Ascending aorta (tissue), 2 donors: Measurements from ENCODE around the gene COX6A1. TPM values are rescaled to one million over a fixed set of nuclear protein-coding genes. Genes with fewer than 3 reads are reported as not detected.

Experiments
- DNase-seq, 2 donors: peaks; one replicate each; pipeline ENCODE4 v3.0.0-alpha.2; 2019; ENCODE audit warnings: low spot score in 2 of 2
- H3K27ac ChIP-seq, 2 donors: fragments of 200-600 bp; sonication (generic); one replicate each; pipeline ENCODE4 v1.5.1; 2016 to 2017; ENCODE audit warnings: mild to moderate bottlenecking in 1 of 2
- H3K27me3 ChIP-seq: fragments of 200-600 bp; sonication (generic); one replicate; pipeline ENCODE4 v1.5.1; 2017
- H3K36me3 ChIP-seq, 2 donors: fragments of 200-600 bp; sonication (generic); one replicate each; pipeline ENCODE4 v1.5.1; 2016
- H3K4me1 ChIP-seq, 2 donors: fragments of 200-600 bp; sonication (generic); one replicate each; pipeline ENCODE4 v1.5.1; 2016 to 2017; ENCODE audit warnings: mild to moderate bottlenecking in 1 of 2
- H3K4me3 ChIP-seq, 2 donors: fragments of 200-600 bp; sonication (generic); one replicate each; pipeline ENCODE4 v1.5.1; 2016 to 2017; ENCODE audit warnings: mild to moderate bottlenecking in 1 of 2
- H3K9me3 ChIP-seq, 2 donors: fragments of 200-600 bp; sonication (generic); one replicate each; pipeline ENCODE4 v1.5.1; 2016
- intact Hi-C: fragments of 100-400 bp; cut with DNase I; formaldehyde crosslinking; loops from one replicate; pipeline ENCODE4 v1.15.1; 2023
- total RNA-seq: library from RNA; depleted of rRNA; stranded (reverse); fragments of >200 nt; gene quantifications from one replicate; pipeline ENCODE4 v1.1.0, GENCODE V29; 2016
- TF ChIP-seq, protein P1 (sequence below), 3 experiments: fragments of 200-600 bp in 2 of 3; fragments of 450-650 bp in 1 of 3; sonication (generic) in 2 of 3; IDR thresholded peaks; one replicate each; pipeline ENCODE4 v1.5.1; 2016 to 2019; ENCODE audit warnings: antibody characterized with exemption in 3 of 3, mild to moderate bottlenecking in 1 of 3, moderate library complexity in 1 of 3

COX6A1 gene
- total RNA-seq, 1 donor from 2014 or later, result 686 TPM

GRCh38 chr12:120397824-120398540 lies 39.9 kb upstream of the COX6A1 start:
- intact Hi-C loops, result no loop called here
- no peak overlapping the region for H3K4me3 ChIP-seq
- DNase-seq, result no peak
- H3K36me3 ChIP-seq, result no peaks in the 10 kb centered on the region
- H3K4me1 ChIP-seq, result no peaks in the 10 kb centered on the region
- TF ChIP-seq, protein P1, sequence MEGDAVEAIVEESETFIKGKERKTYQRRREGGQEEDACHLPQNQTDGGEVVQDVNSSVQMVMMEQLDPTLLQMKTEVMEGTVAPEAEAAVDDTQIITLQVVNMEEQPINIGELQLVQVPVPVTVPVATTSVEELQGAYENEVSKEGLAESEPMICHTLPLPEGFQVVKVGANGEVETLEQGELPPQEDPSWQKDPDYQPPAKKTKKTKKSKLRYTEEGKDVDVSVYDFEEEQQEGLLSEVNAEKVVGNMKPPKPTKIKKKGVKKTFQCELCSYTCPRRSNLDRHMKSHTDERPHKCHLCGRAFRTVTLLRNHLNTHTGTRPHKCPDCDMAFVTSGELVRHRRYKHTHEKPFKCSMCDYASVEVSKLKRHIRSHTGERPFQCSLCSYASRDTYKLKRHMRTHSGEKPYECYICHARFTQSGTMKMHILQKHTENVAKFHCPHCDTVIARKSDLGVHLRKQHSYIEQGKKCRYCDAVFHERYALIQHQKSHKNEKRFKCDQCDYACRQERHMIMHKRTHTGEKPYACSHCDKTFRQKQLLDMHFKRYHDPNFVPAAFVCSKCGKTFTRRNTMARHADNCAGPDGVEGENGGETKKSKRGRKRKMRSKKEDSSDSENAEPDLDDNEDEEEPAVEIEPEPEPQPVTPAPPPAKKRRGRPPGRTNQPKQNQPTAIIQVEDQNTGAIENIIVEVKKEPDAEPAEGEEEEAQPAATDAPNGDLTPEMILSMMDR (IDR thresholded peaks at IDR 0.05), result no peak
- H3K27me3 ChIP-seq, result no peaks in the 10 kb centered on the region
- H3K9me3 ChIP-seq, result no peaks in the 10 kb centered on the region
- H3K27ac ChIP-seq, result no peak overlapping the region

- Histone ChIP-seq H3K36me3 (no peaks in the 10 kb centered on the region), H3K9me3 (no peaks in the 10 kb centered on the region), H3K4me1 (no peaks in the 10 kb centered on the region), H3K4me3 (no peak overlapping the region), H3K27me3 (no peaks in the 10 kb centered on the region), H3K27ac (no peak overlapping the region)
- TF ChIP-seq, protein P1 (IDR thresholded peaks at IDR 0.05), result no peak
- intact Hi-C loops, result no loop called here
- DNase-seq, result no peak
Observed at GRCh38 chr12:120399531-120399930, 38.4 kb upstream of the COX6A1 start.

DNA sequence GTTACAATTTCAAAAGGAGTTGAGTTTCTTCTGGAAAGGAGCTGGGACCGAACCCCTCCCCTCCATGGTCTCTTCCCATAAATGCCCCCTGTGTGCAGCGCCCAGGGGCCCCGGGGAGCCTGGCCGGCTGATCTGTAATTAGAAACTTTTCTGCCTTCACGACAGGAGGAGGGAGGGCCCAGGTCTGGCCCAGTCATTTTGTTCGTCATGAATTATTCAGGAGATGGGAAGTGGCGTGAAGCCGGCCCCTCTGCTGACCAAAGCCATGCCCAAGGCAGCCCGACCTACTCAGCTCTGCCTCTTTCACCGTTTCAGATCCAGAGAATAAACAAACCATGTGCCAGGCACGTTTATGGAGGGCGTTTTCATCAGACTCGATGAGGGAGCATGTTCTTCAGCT lies 35.7 kb upstream of the COX6A1 start:
- TF ChIP-seq, protein P1 (IDR thresholded peaks at IDR 0.05), result no peak
- H3K27ac ChIP-seq, result no peak overlapping the region
- DNase-seq, result no peak
- no peak overlapping the region for H3K4me3 ChIP-seq
- intact Hi-C loops, result no loop called here
- H3K27me3 ChIP-seq, result no peaks in the 10 kb centered on the region
- no peaks in the 10 kb centered on the region for H3K9me3 ChIP-seq
- H3K36me3 ChIP-seq, result no peaks in the 10 kb centered on the region
- H3K4me1 ChIP-seq, result no peaks in the 10 kb centered on the region

DNA sequence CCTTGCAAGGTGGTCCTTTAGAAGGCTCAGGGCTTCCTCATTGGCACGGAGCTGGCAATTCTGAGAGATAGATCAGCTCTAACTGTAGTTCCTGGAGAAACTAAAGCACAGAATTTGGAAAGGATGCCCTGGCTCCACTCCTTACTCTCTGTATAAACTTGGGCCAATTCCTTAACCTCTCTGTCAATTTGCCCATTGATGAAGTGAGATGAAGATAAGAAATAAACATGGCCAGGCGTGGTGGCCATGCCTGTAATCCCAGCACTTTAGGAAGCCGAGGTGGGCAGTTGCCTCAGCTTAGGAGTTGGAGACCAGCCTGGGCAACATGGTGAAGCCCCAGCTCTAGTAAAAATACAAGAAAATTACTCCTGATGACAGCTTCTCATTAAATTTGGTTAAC lies 34.0 kb upstream of the COX6A1 start:
- Histone ChIP-seq H3K36me3 (no peaks in the 10 kb centered on the region), H3K9me3 (no peaks in the 10 kb centered on the region), H3K4me3 (no peak overlapping the region), H3K27ac (no peak overlapping the region), H3K4me1 (no peaks in the 10 kb centered on the region), H3K27me3 (no peaks in the 10 kb centered on the region)
- intact Hi-C loops, result no loop called here
- no peak for DNase-seq
- TF ChIP-seq, protein P1 (IDR thresholded peaks at IDR 0.05), result no peak

DNA sequence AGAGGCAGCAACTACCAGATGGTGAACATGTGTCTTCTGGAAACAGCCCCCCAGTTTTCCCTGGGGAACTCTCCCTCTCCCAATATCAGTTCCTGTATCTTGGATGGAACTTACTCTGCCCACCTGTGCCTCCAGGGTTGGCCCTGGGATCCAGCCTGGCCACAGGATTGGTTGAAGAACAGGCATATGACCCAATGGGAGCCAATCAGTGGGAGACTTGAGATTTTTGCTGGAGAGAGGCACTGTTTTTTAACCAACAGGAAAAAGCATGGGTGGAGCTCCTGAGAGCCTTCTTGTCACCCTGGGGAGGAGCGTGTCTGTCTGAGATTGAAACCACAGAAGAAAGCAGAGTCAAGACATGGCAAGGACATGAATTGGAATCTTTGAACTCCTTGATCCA lies 33.6 kb upstream of the COX6A1 start:
- no peaks in the 10 kb centered on the region for H3K4me1 ChIP-seq
- H3K9me3 ChIP-seq, result no peaks in the 10 kb centered on the region
- no peak overlapping the region for H3K4me3 ChIP-seq
- TF ChIP-seq, protein P1 (IDR thresholded peaks at IDR 0.05), result no peak
- H3K36me3 ChIP-seq, result no peaks in the 10 kb centered on the region
- DNase-seq, result no peak
- H3K27me3 ChIP-seq, result no peaks in the 10 kb centered on the region
- intact Hi-C loops, result no loop called here
- H3K27ac ChIP-seq, result no peak overlapping the region

DNA sequence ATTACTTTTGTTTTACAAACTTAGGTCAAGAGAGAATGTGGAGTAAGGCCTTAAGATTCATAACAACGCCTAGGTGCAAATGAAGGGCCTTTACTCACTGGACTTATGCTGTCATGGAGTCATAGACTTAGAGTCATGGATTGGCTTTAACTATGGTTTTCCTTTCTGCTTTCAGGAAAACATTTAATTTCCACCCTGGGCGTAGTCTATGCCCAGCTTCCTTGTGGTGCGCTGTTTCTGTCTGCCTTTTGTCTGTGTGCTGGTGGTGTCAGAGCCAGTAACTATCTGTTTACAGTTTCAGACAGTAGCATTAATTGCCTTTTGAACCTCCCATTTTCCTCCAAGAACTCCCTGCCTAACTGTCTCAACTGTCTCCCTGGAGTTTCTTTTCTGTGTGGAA lies 31.8 kb upstream of the COX6A1 start:
- TF ChIP-seq, protein P1 (IDR thresholded peaks at IDR 0.05), result no peak
- intact Hi-C loops, result no loop called here
- Histone ChIP-seq H3K36me3 (no peaks in the 10 kb centered on the region), H3K4me1 (no peaks in the 10 kb centered on the region), H3K27ac (no peak overlapping the region), H3K4me3 (no peak overlapping the region), H3K27me3 (no peaks in the 10 kb centered on the region), H3K9me3 (no peaks in the 10 kb centered on the region)
- DNase-seq, result no peak
